Gastrocnemius medialis (tissue), 4 donors: ENCODE measurements around the gene SIGLEC8.

Experiments used
- CTCF ChIP-seq, 5 experiments: fragments of 450-650 bp in 3 of 5; fragments of 200-600 bp in 2 of 5; sonication (generic) in 2 of 5; IDR thresholded peaks in 4 of 5; conservative IDR thresholded peaks in 1 of 5; 1 replicate in 4 of 5; 2 replicates in 1 of 5; pipeline ENCODE4 v1.5.1; 2016 to 2019; ENCODE audit warnings: antibody characterized with exemption in 5 of 5, mild to moderate bottlenecking in 3 of 5, moderate library complexity in 3 of 5
- POLR2A ChIP-seq, 2 donors: fragments of 450-650 bp; IDR thresholded peaks; one replicate each; pipeline ENCODE4 v1.6.1; 2017; ENCODE audit warnings: antibody characterized with exemption in 2 of 2, mild to moderate bottlenecking in 2 of 2, moderate library complexity in 2 of 2

GRCh38 chr19:51461723-51462161 is 3.5 kb upstream of the SIGLEC8 start:
- TF ChIP-seq CTCF (IDR thresholded peaks at IDR 0.05 in 4 of 5, conservative IDR thresholded peaks at IDR 0.05 in 1 of 5) (no peak), POLR2A (IDR thresholded peaks at IDR 0.05) (no peak)
